ENCODE results near the gene FAM241A.
"Not testable (repeated sequence)": the region's sequence is repeated elsewhere in the genome, so short reads cannot be mapped to it uniquely, and the experiment has no call there.

The FAM241A gene

DNA sequence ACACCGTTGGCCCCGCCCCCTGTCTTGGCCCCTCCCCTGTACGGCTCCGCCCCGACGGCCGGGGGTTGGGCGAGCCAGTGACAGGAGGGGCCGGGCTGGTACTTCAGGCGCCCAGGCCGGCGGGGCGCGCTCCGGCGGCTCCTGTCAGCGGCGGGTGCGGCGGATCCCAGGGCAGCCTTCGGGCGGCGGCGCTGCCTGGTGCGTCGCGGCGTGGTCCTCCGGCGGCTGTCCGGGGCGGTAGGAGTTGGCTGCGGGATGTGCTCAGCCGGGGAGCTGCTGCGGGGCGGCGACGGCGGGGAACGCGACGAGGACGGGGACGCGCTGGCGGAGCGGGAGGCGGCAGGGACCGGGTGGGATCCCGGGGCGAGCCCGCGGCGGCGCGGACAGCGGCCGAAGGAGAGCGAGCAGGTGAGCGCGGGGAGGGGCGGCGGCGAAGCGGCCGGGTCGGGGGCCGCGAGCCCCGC, at the start of gene FAM241A:
Gene FAM241A, plus strand, starts transcription at position 129 of the 464 bp plus-strand sequence. Its CDS starts 127 bp downstream, at position 256.
- peak; percentile 97 for DNase-seq

DNA sequence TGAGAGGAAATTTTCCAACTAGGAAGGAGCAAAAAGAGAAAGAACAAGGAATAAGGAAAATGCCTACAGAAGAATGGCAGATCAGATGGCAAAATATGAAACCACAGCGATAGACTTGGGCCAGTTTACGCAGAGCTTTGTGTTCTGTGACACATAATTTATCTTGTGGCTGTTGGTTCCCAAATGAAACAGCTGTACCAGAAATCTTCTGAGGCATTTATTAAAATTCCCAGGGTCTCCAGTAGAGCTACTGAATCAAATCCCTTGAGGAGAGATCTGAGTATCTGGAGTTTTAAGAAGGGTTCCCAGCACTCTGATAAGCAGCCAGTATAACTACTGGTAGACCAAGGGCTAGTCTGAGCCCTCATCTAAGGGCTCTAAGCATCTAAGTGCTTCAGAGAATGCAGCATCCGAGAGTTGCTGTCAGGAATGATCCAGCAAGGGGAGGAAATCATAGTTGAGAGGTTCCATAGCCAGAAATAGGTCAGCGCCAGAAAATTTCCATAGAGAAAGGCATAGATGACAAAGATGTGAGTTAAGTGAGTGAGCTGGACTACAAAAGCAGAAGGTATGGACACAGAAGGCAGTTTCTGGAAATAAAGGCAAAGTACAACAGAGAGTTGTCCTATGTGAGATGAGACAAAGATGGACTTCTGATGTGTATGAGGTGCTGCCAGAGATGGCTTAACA, 46.3 kb upstream of the FAM241A start:
- DNase-seq = no peak

- DNase-seq = no peak
Observed at GRCh38 chr4:112099701-112100297, 45.5 kb upstream of the FAM241A start.

DNA sequence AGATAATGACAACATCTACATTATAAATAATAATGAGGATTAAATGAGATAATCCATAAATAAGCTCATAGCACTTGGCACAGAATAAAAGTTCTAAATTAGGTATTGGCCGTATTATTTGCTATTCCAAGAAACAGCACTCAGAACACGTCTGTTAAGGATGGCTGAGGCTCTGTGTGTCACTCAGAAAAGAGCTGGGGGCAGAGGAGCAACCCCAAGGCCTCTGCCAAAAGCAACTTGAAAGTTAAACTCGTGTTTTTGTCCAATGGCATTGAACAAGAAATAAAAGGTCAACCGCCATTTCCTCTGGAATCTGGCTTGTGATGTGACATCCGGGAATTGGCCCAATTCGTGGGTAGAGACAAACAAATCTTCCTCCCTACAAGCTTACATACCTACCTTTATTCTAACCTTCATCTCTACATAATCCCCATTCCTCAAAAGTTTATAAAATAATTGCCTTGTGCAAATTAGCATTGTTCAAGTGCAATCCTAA, 42.3 kb upstream of the FAM241A start:
- no peak for DNase-seq

DNA sequence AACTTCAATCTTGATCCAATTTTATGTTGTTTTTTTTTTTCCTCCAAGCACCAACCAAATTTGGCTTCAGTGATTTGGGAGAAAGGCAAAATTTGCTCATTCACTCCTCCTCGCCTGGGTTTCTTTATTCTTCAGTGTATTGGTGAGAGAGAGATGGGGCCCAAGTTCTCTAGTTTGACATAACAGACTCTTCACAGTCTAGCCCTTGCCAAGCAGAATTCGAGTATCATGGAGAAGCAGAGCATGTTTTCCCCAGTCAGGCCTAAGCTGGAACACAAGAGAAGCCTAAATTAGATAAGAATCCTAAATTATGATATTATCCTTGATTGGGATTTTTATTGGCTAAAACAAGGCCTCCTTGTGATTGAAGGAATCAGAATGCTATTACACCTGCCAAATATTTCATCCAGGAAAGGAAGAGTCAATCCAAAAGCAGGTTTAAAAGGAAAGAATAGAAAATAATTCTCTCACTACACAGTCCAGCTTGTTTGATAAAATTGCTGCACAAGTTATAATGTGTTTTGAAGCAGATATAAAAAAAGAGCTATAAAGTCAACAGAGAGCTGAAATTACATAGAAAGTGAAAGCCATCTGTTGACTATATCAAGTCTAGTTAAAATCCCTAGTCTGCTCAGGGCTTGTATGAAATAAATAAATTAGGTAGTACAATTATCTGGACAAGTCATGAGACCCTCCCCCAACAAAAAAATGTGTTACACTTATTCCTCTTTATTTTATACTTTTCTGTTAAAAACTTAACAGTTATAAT, 39.9 kb upstream of the FAM241A start:
- no peak for DNase-seq

- no peak for DNase-seq
Observed at GRCh38 chr4:112109360-112110058, 35.7 kb upstream of the FAM241A start.

DNA sequence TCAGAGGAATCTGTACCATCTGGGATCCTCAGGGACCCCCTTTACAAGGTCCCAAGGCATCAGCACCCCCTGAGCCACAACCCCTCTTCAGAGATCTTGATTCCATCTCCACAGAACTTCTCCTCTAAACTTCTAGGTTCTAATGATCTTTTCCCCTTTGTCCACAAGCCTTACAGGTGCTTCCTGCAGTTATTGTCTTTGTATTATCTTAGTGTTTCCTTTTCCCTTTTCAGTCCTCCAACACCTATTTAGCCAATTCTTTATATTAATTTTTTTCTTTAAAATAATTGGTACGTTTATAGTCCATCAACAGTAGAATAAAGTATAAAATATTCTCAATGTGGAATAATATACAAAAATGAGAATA, 35.2 kb upstream of the FAM241A start:
- no peak for DNase-seq

- no peak for DNase-seq
Observed at GRCh38 chr4:112111306-112111705, 33.9 kb upstream of the FAM241A start.

- DNase-seq = not testable (repeated sequence)
Observed at GRCh38 chr4:112112095-112112494, 33.2 kb upstream of the FAM241A start.

- DNase-seq = no peak
Observed at GRCh38 chr4:112112590-112113170, 32.6 kb upstream of the FAM241A start.

DNA sequence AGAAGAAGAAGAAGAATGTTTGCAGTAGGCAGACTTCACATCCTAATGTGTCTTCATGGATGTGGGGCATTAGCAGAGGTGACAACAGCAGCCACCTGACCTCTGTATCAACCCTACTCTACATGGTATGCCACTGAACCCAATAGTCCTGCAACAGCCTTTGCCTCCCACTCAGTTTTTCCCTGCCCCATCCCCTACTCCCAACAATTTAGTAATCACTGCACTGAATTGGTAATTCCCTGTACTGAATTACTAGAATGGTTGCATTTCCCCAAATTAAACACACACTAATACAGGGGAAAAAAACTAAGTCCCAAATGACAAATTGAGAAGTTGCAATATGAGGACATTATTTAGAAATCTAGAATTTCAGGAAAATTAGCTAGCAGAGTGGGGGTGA, 31.4 kb upstream of the FAM241A start:
- DNase-seq = no peak

- no peak for DNase-seq
Observed at GRCh38 chr4:112114452-112114851, 30.8 kb upstream of the FAM241A start.

- DNase-seq = no peak
Observed at GRCh38 chr4:112118742-112119352, 26.4 kb upstream of the FAM241A start.

DNA sequence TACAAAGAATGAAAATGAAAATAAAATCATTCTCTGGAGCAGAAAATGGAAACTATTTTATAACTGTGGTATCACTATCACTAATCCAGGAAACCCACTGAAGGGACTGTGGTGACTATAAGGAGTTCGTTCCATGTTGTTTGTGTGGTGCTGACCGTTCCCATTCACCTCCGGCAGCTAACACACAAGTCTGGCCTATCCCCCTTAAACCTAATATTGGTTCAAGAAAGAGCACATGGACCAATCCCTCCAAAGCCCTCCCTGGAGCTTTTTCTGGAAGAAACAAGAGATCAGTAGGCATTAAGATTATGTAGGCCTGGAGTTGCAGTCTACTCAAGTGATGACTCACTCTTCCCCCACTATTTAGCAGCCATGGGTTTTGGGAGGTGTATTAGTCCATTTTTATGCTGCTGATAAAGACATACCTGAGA, 25.9 kb upstream of the FAM241A start:
- DNase-seq = no peak

DNA sequence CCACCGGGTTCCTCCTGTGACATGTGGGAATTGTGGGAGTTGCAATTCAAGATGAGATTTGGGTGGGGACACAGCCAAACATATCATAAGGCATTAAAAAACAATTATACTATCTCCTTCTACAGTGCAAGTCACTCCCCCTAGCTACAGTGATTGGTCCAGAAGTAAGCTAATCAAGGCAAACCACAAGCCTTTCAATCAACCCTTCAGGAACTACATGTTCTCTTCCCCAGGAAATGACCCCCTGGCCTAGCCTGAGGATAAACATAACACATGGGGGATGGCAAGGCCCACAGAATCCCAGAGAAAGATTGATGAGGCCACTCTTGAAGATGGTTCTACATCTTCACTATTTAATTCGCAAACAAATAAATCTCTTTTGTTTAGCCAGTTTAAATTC, 25.2 kb upstream of the FAM241A start:
- DNase-seq = no peak

DNA sequence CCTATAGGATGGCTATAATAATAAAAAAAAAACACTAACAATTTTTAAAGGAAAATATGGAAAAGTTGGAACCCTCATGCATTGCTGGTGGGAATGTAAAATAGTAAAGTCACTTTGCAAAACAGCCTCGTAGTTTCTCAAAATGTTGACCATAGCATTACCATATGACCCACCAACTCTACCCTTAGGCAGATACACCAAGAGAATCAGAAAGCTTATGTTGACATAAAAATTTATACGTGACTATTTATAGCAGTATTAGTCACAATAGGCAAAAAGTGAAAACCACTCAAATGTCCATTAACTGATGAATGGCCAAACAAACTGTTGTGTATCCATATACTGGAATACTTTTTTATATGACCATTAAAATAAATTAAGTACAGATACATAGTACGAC, 19.8 kb upstream of the FAM241A start:
- no peak for DNase-seq

GRCh38 chr4:112127048-112127637, 18.1 kb upstream of the FAM241A start:
- DNase-seq = no peak

GRCh38 chr4:112127803-112128202, 17.5 kb upstream of the FAM241A start:
- DNase-seq = no peak

GRCh38 chr4:112128452-112128851, 16.8 kb upstream of the FAM241A start:
- DNase-seq = no peak

GRCh38 chr4:112130906-112131305, 14.3 kb upstream of the FAM241A start:
- DNase-seq = no peak

GRCh38 chr4:112136551-112136950, 8.7 kb upstream of the FAM241A start:
- no peak for DNase-seq

- no peak for DNase-seq
Observed at GRCh38 chr4:112138538-112138937, 6.7 kb upstream of the FAM241A start.
